ENCODE data around the gene ARHGAP21. TPM values are rescaled to one million over a fixed set of nuclear protein-coding genes. Genes with fewer than 3 reads are reported as not detected.

Gene ARHGAP21
- total RNA-seq, 4 donors from 2014 or later = 35.1 to 60.5 (median 54.1) TPM

GRCh38 chr10:24715246-24715769, 8.4 kb downstream of the ARHGAP21 start:
- no peaks in the 10 kb centered on the region for H3K27me3 ChIP-seq
- H3K4me3 ChIP-seq = no peak overlapping the region
- no peak for ATAC-seq
- H3K27ac ChIP-seq = no peak overlapping the region
- TF ChIP-seq POLR2A (IDR thresholded peaks at IDR 0.05) (no peak), CTCF (IDR thresholded peaks at IDR 0.05 in 4 of 5, conservative IDR thresholded peaks at IDR 0.05 in 1 of 5) (no peak)
- H3K9me3 ChIP-seq = no peaks in the 10 kb centered on the region
- no peak for DNase-seq
- intact Hi-C loops (cut with DNase I; ENCODE audit: low total_unique reads) = no loop called here
- in situ Hi-C loops (cut with MboI; ENCODE audit: low sequenced_read_pairs in 4 of 4) = no loop called here
- H3K36me3 ChIP-seq = no peaks in the 10 kb centered on the region
- H3K4me1 ChIP-seq = peaks cover 63 to 65% of the 10 kb centered on the region in 2 donors

GRCh38 chr10:24713086-24713485, 10.6 kb downstream of the ARHGAP21 start:
- H3K4me3 ChIP-seq = no peak overlapping the region
- H3K27me3 ChIP-seq = no peaks in the 10 kb centered on the region
- no peaks in the 10 kb centered on the region for H3K36me3 ChIP-seq
- no peak for ATAC-seq
- no peak for DNase-seq
- H3K9me3 ChIP-seq = no peaks in the 10 kb centered on the region
- peaks cover 55 to 58% of the 10 kb centered on the region in 2 donors for H3K4me1 ChIP-seq
- no peak for TF ChIP-seq CTCF (IDR thresholded peaks at IDR 0.05 in 4 of 5, conservative IDR thresholded peaks at IDR 0.05 in 1 of 5)
- no peak for TF ChIP-seq POLR2A (IDR thresholded peaks at IDR 0.05)
- in situ Hi-C loops (cut with MboI; ENCODE audit: low sequenced_read_pairs in 4 of 4) (no loop called here), intact Hi-C loops (cut with DNase I; ENCODE audit: low total_unique reads) (no loop called here)
- H3K27ac ChIP-seq = no peak overlapping the region

- DNase-seq = no peak
- no peak overlapping the region for H3K4me3 ChIP-seq
- no peaks in the 10 kb centered on the region for H3K36me3 ChIP-seq
- no peak for ATAC-seq
- H3K27me3 ChIP-seq = no peaks in the 10 kb centered on the region
- H3K4me1 ChIP-seq = peaks cover 53 to 60% of the 10 kb centered on the region in 2 donors
- no peak for TF ChIP-seq CTCF (IDR thresholded peaks at IDR 0.05 in 4 of 5, conservative IDR thresholded peaks at IDR 0.05 in 1 of 5)
- no peak for TF ChIP-seq POLR2A (IDR thresholded peaks at IDR 0.05)
- in situ Hi-C loops (cut with MboI; ENCODE audit: low sequenced_read_pairs in 4 of 4) = no loop called here
- intact Hi-C loops (cut with DNase I; ENCODE audit: low total_unique reads) = no loop called here
- H3K27ac ChIP-seq = no peak overlapping the region
- no peaks in the 10 kb centered on the region for H3K9me3 ChIP-seq
These were observed 12.2 kb downstream of the ARHGAP21 start for GRCh38 chr10:24711465-24711864.

GRCh38 chr10:24708081-24708480, 15.6 kb downstream of the ARHGAP21 start:
- DNase-seq (no peak), ATAC-seq (no peak)
- Histone ChIP-seq H3K4me1 (peaks cover 44 to 67% of the 10 kb centered on the region in 2 donors), H3K9me3 (no peaks in the 10 kb centered on the region), H3K4me3 (no peak overlapping the region), H3K36me3 (no peaks in the 10 kb centered on the region), H3K27me3 (no peaks in the 10 kb centered on the region), H3K27ac (no peak overlapping the region)
- intact Hi-C loops (cut with DNase I; ENCODE audit: low total_unique reads) (no loop called here), in situ Hi-C loops (cut with MboI; ENCODE audit: low sequenced_read_pairs in 4 of 4) (no loop called here)
- TF ChIP-seq POLR2A (IDR thresholded peaks at IDR 0.05) = no peak
- TF ChIP-seq CTCF (IDR thresholded peaks at IDR 0.05 in 4 of 5, conservative IDR thresholded peaks at IDR 0.05 in 1 of 5) = no peak

- intact Hi-C loops (cut with DNase I; ENCODE audit: low total_unique reads) = no loop called here
- H3K27me3 ChIP-seq = no peaks in the 10 kb centered on the region
These were observed 16.2 kb downstream of the ARHGAP21 start for GRCh38 chr10:24707445-24707844.

More at GRCh38 chr10:24707445-24707844, 16.2 kb downstream of the ARHGAP21 start:
- Histone ChIP-seq H3K36me3 (no peaks in the 10 kb centered on the region), H3K9me3 (no peaks in the 10 kb centered on the region), H3K4me3 (no peak overlapping the region), H3K4me1 (peaks cover 44 to 63% of the 10 kb centered on the region in 2 donors), H3K27ac (no peak overlapping the region)
- in situ Hi-C loops (cut with MboI; ENCODE audit: low sequenced_read_pairs in 4 of 4) = no loop called here
- DNase-seq = no peak
- no peak for TF ChIP-seq POLR2A (IDR thresholded peaks at IDR 0.05)
- no peak for TF ChIP-seq CTCF (IDR thresholded peaks at IDR 0.05 in 4 of 5, conservative IDR thresholded peaks at IDR 0.05 in 1 of 5)
- ATAC-seq = no peak
